Right hindlimb (tissue), 1 donor: ENCODE data around the gene AFAP1L1.

Source experiments
- DNase-seq: peaks from one replicate; pipeline ENCODE4 v3.0.0-alpha.2; 2018

Gene AFAP1L1

DNA sequence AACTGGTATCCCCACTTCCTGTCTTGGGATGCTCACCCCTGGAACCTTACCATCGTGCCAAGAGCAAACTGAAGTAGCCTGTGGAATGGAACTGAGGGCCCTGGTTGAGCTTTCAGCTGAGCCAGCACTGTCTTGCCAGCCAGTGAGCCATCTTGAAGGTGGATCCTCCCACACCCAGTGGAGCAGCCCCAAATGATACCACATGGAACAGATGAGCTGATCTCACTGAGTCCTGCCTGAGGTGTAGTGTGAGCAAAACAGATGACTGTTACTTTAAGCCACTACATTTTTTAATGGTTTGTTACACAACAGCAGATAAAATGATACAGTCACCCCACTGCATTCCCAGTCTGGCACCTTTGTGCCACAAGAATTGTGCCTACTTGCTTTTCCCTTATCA, 84.0 kb downstream of the AFAP1L1 start:
- DNase-seq = no peak

DNA sequence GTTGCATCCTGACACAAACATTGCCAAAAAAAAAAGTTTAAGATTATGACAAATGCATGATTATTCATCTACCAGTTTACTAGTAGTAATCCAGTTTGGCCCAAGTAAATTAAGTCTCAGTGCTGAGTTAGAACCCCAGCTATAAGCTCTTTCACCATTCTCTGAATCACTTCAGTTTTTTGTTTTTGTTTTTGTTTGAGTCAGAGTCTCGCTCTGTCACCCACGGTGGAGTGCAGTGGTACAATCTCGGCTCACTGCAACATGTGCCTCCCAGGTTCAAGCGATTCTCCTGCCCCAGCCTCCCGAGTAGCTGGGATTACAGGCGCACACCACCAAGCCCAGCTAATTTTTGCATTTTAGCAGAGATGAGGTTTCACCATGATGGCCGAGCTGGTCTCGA, 84.7 kb downstream of the AFAP1L1 start:
- no peak for DNase-seq

DNA sequence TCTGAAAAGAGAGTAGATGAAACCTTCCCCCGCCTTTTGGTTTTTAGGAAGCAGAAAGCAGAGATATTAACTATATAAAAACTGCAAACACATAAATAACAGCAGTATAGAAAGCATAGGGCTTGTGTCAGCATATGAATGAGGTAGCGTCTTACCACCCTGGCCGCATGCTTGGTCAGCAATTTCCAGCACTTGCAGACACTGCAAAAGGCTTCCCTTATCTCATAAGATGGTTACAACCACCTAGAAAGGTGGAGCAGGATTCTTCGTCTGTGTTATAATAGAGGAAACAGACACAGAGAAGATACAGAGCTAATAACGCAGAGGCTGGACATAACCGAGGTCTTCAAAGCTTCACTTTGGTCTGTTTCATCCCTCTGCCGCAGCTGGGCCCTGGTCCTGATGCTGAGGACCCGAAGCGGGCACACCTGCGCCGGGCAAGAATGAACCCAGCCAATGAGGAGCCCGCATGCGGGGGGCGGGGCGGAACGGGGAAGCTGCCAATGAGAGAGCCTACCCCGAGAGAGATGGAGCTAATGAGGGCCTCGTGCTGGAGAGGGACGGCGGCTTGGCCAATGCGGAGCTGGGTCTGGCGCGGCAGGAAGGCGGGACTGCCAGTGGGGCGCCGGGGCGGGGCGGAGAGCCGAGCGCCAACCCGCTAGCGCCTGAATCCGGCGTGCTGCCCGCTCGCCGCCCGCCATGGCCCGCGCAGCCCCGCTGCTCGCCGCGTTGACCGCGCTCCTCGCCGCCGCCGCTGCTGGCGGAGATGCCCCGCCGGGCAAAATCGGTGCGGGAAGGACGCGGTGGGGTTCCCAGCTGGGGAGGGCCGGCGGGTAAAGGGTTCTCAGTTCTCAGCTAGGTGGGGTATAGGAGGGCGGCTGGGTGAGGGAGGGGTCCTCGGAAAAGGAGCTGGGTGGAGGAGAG, 86.0 kb downstream of the AFAP1L1 start, which contains the start of gene PCYOX1L:
Gene PCYOX1L (plus strand): TSS at position 677 of the 924 bp plus-strand sequence. CDS start 23 bp downstream, at position 700.
- DNase-seq = peak; percentile 97

DNA sequence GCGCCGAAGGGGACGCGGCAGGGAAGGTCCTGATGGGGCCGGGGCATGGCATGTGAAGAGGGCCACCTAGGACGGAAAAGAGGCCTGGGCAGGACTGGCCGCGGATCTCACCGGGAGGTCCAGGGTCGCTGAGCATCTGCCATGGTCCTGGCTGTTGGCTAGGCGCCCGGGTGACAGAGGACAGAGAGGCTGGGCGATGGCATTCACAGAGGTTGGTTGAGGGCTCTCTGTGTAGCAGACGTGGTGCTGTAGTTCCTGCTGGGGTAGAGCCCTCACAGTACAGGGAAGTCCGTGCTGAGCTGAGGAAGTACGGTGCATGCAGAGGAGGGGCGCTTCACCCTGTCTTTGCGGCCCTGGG, 86.6 kb downstream of the AFAP1L1 start:
- no peak for DNase-seq

DNA sequence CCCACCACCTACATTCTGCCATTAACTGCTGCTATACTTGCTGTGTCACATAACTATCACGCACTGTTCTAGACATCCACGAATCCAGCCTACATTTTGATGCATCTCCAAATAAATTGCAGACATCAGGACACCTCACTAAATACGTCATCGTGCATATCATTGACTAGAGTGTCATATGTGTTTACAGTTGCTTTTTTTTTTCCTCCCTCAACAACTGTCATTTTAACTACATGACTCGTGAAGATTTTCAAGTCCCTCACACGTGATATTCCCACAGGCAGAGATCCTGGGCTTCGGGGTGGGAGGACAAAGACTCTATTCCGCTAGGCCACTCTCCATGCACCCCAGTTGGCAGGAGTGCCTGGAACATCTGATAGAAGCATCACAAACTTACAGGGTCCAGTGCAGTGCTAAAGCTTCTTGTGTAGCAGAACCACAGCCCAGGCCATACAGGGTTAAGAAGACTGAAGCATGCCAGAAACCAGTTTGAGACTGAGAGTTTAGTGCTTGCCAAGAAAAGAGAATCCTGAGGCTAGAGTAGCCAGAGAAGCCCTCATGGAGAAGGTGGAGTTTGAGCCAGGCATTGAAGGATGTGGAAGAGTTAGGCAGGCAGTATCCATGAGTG, 87.3 kb downstream of the AFAP1L1 start:
- no peak for DNase-seq

DNA sequence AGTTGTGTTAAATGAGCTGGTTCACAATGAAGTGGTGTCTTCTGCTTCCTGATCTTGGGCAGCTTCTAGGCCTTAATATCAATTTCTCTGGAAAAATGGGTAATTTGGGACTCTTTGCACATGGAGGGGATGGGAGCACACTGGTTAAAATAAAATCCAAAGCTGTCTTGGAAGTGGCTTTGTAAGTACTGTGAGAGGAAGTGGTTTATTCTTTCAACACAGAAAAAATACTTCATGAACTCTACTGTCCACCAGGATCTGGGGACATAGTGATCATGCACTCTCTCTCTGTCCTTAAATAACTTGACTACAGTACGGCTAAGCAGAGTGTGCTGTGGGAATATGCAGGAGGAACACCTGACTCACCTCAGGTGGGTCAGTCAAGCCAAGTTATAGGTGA, 88.6 kb downstream of the AFAP1L1 start:
- DNase-seq = no peak

DNA sequence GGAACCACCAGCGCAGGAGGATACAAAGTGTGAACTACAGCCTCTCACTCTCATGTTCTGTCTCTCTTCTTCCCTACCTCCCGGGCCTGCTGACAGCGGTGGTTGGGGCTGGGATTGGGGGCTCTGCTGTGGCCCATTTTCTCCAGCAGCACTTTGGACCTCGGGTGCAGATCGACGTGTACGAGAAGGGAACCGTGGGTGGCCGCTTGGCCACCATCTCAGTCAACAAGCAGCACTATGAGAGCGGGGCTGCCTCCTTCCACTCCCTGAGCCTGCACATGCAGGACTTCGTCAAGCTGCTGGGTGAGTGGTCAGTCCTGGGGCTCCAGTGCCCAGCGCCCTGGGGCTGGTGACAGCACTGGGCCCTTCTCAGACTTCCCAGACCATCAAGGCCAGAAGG, 90.9 kb downstream of the AFAP1L1 start:
- DNase-seq = no peak

DNA sequence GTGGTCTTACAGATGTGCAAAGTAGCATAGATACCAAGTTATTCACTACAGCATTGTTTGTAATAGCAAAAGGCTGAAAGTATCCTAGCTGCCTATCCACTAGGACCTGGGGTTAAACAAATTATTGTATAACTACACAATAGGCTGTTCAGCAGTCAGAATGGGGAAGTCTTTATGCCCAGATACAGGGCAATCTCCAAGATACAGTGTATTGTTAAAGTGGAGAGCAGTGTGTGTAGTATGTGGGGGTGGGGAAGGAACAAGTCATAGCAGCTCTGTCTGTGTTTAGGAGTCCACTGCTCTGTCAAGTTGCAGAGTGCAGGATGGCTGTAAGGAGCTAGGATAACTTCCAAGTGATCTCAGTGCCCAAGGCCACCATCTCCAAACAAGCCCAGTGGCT, 91.7 kb downstream of the AFAP1L1 start:
- DNase-seq = no peak

DNA sequence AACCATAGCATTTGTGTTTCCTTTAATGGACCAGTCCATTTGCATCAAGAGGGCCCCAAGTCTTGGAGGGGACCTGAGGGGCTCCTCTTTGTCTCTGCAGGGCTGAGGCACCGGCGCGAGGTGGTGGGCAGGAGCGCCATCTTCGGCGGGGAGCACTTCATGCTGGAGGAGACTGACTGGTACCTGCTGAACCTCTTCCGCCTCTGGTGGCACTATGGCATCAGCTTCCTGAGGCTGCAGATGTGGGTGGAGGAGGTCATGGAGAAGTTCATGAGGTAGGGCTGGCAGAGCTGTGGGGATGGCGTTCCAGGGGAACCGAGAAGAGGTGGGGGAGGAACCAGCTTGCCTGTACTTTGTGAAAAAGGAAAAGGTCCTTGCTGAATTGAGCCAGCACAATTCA, 92.3 kb downstream of the AFAP1L1 start:
- DNase-seq = no peak

DNA sequence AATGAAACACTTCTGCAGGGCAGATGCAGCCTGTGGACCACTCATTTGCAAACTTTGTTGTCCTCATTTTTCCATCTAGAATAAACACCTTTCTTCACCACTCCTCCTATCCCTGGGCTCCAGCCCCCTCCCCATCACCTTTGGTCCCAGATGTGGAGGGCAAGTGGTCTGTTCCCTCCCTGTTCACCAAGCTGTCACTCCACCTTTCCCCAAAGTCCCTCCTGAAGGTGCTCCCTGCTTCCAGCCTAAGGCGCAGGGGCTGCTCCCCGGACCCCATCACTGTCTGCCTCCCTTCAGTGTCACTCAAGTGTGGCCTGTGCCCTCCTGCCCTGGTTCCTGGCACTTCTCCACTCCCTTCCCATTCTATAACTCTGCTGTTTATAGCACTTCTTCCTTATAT, 93.1 kb downstream of the AFAP1L1 start:
- no peak for DNase-seq

DNA sequence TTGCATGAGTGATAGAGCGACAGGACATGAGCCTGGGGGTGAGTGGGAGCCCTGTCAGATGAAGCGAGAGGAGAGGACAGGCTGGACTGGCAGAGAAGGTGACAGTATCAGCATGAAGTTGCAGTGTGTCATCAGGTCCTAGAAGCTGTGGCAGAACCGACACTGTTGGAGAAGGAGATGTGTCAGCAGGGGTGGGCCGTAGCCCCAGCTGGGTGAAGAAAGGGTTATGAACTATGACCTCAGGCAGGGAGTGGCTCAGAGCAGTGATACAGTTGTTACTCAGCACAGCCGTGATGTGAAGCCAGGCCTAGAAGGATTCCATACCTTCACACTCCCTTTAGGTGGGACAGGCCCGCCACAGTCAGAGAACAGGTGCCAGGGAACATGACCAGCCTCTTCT, 93.8 kb downstream of the AFAP1L1 start:
- no peak for DNase-seq

DNA sequence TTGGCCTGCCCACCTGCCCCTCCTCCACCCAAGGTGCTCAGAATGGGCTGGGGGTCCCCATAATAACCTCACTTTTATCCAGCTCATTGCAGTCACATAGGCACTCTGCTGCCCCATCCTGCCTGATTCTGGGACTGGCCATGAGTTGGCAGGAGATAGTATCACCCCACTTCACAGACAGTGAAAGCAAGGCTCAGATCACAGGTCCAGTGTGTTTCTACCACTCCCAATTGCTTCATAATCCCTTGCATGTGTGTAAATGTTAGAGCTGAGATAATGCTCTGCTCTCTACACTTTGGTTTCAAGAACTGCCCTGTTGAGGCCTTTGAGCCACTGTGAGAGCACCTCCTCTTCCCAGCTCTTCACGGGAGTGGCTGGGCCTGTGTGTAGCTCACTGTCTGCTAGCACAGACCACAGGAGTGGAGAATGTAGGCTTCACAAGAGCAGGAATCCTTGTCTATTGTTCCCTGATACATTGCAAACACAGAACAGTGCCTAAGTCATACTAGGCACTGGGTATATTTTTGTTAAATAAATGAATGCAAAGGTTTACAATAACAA, 94.6 kb downstream of the AFAP1L1 start:
- no peak for DNase-seq

DNA sequence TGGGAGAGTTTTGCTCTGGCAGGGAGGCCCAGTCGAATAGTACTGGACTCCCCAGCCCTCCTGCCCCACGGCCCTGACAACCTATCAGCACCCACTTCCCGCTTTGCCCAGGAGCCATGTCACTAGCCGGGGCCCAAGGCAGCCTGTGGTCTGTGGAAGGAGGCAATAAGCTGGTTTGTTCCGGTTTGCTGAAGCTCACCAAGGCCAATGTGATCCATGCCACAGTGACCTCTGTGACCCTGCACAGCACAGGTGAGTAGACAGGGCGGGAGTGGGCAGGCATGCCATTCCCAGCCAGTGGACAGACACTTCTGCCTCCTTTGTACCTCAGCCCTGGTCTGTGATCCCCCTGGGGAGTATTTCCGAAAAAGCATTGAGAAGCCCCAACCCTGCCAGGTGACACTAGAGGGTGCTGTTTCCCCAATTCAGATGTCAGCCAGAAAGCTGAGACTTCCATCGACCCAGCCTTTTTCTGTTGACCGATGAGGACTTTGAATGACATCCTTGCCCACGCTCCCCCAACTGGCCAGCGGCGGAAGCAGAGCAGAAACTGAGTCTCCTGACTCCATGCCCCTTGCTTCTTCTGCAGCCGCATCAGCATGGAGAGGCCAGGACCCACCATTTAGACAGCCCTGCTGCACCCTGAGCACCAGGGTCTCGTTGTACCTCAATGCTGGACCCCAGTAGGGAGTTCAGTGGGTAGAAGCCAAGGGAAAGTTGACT, 95.8 kb downstream of the AFAP1L1 start:
- DNase-seq = peak; percentile 60

DNA sequence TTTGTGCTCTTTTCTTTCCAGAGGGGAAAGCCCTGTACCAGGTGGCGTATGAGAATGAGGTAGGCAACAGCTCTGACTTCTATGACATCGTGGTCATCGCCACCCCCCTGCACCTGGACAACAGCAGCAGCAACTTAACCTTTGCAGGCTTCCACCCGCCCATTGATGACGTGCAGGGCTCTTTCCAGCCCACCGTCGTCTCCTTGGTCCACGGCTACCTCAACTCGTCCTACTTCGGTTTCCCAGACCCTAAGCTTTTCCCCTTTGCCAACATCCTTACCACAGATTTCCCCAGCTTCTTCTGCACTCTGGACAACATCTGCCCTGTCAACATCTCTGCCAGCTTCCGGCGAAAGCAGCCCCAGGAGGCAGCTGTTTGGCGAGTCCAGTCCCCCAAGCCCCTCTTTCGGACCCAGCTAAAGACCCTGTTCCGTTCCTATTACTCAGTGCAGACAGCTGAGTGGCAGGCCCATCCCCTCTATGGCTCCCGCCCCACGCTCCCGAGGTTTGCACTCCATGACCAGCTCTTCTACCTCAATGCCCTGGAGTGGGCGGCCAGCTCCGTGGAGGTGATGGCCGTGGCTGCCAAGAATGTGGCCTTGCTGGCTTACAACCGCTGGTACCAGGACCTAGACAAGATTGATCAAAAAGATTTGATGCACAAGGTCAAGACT, 96.5 kb downstream of the AFAP1L1 start:
- DNase-seq = no peak

DNA sequence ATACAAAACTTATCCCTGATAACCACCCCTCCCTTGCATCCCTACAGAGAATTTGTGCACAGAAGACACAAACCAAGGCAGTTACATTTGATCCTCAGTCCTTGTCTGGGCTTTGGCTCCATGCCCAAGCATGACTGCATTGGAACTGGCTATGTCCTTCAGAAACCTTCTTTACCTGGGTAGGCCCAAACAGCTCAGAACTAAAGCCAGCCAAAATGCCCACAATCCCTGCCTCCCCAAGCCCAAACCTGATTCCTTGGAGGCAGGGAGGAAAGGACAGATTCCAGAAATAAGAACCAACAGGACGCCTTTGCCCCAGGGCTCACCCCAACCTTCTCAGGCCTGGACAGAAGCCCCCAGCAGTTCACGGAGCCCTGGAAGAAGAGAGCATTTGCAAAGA, 99.2 kb downstream of the AFAP1L1 start:
- DNase-seq = no peak

DNA sequence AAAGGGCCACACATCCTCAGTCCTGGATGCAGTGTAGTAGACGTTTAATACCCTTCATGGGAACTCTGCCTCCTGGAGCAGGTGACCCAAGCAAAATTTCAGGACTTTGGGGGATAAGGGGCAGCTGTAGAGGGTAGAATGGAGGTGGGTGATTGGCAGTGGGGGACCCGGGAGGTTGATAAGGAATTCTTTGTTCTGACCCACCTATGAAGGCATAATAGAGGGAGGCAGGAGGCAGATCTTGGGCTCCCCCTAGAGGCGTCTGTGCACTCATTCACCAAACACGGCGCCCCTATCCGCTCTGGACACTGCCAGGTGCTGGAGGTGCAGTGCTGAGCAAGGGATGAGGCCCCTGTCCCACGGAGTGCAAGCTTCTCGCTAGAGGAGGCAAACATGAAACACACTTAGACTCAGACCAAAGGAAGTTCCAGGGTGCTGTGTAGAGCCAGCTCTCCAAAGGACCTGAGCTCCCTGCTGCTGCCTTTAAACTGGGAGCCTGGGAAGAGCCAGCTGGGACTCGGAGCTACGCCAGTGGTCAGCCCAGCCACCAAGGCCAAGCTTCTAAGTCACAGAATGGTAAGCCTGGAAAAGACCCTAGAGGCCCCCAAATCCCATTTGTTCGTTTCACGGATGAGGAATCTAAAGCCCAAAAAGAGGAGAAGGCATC, 99.8 kb downstream of the AFAP1L1 start:
- no peak for DNase-seq

DNA sequence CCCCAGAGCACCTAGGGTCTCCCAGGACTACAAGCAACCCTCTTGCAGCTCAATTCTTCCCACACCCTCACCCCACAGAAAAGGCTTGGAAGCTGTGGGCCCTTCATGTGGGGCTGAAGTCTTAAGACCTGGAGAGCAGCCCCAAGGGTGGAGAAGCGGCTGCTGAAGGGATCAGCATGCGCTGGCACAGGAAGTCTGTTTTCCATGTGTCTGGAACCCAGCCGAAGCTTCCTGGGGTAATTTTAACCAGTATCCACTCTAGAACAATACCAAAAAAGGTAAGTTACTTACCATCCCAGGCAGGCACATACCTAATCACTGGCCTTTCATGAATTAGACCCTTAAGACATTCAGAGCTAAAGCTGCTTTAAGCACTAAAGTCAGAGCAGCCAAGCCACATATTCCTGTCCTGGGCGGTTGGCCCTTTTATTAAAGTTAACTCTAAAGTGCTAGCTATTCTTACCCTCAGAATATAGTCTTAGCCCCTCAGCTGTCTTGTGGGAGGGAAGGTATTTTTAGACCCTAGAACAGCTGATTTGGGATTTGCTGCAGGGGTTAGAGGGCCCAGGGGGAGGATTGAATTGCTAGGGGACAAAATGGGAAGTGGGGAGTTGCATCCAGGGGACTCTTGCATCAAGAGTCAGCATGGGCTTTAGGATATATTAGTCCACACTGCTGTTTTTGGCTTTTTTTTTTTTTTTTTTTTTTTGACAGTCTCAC, 100.6 kb downstream of the AFAP1L1 start:
- DNase-seq = no peak

DNA sequence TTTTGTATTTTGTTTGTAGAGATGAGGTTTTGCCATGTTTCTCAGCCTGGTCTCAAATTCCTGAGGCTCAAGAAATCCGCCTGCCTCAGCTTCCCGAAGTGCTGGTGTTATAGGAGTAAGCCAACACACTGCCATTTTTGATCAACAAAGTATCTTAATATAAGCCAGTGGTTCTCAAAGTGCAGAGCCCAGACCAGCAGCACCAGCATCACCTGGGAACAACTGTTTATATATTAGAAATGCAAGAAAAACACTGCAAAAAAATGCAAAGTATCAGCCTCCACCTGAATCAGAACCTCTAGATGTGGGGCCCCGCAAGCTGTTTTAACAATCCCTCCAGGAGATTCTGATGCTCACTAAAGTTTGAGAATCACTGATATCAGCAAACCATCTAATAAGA, 101.3 kb downstream of the AFAP1L1 start:
- no peak for DNase-seq

DNA sequence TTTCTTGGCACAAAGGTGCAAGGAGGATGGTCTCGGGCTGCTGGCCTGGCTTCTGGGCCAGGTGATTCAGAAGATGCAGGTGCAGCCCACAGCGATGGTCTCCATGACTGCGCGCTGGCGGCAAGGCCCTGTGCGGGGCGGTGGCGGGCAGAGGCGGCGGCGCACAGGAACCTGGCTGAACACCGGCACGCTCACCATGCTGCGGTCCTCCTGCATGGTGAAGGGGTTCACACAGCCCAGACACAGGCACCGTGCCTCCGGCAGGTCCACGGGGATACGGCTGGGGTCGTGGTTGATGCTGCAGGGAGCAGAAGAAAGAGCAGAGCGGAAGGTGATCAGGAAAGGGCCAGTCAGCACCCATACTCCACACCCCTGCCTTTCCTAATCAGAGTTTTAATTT, 102.6 kb downstream of the AFAP1L1 start:
- DNase-seq = no peak

DNA sequence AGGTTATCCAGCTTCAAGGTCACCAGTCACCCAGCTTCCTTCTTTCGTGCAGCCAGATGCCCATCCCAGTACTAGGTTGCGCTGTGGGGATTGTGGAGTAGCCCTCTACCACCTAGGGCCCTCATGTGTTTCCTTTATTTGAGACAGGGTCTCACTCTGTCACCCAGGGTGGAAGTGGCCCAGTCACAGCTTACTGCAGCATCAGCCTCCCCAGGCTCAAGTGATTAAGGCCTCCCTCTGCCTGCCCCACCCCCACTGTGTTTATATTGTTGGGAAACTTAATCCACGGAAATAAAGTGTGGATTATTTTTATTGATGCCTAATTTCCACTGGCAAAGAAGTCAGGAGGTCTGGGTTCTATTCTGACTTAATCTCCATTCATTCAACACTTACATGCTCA, 103.1 kb downstream of the AFAP1L1 start:
- DNase-seq = no peak

DNA sequence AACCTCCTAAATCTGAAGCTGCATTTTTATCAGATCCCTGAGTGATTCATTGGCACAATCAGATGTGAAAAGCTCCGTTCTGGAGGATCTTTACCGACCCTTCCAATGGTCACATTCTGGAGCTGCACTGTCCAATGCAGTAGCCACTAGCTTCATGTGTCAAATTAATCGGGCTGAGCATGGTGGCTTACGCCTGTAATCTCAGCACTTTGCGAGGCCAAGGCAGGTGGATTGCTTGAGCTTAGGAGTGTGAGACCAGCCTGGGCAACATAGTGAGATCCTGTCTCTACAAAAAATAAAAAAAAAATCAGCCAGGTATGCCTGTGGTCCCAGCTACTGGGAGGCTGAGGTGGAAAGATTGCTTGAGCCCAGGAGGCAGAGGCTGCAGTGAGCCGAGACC, 103.8 kb downstream of the AFAP1L1 start:
- no peak for DNase-seq

DNA sequence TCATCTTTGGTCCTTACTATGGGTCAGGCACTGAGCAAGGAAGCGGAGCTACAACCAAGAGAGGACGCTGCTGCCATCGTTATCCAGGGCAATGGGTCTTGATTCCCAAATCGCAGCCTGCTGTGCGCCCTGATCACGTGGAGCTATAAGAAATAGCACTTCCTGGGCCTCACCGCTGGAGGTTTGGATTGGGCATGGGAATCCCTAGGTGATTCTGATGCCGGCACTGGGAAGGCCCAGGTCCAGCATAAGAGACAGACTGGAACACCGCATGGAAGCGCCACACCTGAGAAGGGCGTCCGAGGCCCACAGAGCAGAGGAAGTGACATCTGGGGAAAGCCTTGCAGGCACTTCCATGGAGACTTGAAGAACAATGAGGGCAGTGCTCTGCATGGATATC, 104.4 kb downstream of the AFAP1L1 start:
- no peak for DNase-seq
